ENCODE data around the gene GUCD1.
A peak's percentile ranks its signal among the peaks of the same experiment; 100 is the strongest.
"Not testable (repeated sequence)": the region's sequence is repeated elsewhere in the genome, so short reads cannot be mapped to it uniquely, and the experiment has no call there.

The GUCD1 gene

GRCh38 chr22:24595863-24596262, 40.9 kb upstream of the GUCD1 start:
- no peak overlapping the region for H3K4me3 ChIP-seq (ENCODE audit: low read length in 2 of 2)
- H3K4me1 ChIP-seq (ENCODE audit: control insufficient read depth in 2 of 2, insufficient read depth in 2 of 2, low read length in 2 of 2): peaks cover 11 to 17% of the 10 kb centered on the region in 2 donors
- no peaks in the 10 kb centered on the region for H3K36me3 ChIP-seq (ENCODE audit: control insufficient read depth in 2 of 2, insufficient read depth in 2 of 2, low read length in 2 of 2)
- no peak overlapping the region for H3K9ac ChIP-seq (ENCODE audit: low read depth in 1 of 2, low read length in 2 of 2)
- H3K9me3 ChIP-seq (ENCODE audit: control insufficient read depth in 2 of 2, low read length in 2 of 2): no peaks in the 10 kb centered on the region
- H3K27me3 ChIP-seq (ENCODE audit: control insufficient read depth in 2 of 2, insufficient read depth in 2 of 2, low read length in 2 of 2): no peaks in the 10 kb centered on the region
- no peak overlapping the region for H3K27ac ChIP-seq (ENCODE audit: low read depth in 2 of 2, low read length in 2 of 2)

DNA sequence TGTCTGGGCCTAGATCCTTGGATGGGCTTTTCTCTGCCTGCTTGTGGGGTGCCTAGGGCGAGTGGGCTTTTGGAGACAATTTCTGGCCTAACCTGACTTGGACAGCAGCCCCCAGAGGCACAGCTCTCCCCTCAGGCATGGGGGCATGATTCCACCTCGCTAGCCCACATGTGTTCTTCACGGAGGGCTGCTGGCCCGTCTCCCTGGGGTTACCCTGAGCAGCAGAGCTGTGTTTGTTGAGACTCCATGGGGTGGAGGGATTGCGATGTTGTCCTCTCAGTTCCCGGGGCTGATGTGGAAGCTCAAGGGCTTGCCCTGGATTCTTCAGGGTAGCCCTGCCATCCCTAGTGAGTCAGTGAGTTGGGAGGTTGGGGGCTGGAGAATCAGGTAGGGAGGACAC, 40.3 kb upstream of the GUCD1 start:
- Histone ChIP-seq H3K27ac (ENCODE audit: low read depth in 2 of 2, low read length in 2 of 2) (no peak overlapping the region), H3K27me3 (ENCODE audit: control insufficient read depth in 2 of 2, insufficient read depth in 2 of 2, low read length in 2 of 2) (no peaks in the 10 kb centered on the region), H3K4me3 (ENCODE audit: low read length in 2 of 2) (no peak overlapping the region), H3K36me3 (ENCODE audit: control insufficient read depth in 2 of 2, insufficient read depth in 2 of 2, low read length in 2 of 2) (no peaks in the 10 kb centered on the region), H3K9ac (ENCODE audit: low read depth in 1 of 2, low read length in 2 of 2) (no peak overlapping the region), H3K9me3 (ENCODE audit: control insufficient read depth in 2 of 2, low read length in 2 of 2) (no peaks in the 10 kb centered on the region), H3K4me1 (ENCODE audit: control insufficient read depth in 2 of 2, insufficient read depth in 2 of 2, low read length in 2 of 2) (peaks cover 11 to 14% of the 10 kb centered on the region in 2 donors)

- H3K4me3 ChIP-seq (ENCODE audit: low read length in 2 of 2): no peak overlapping the region
- peaks cover 11 to 14% of the 10 kb centered on the region in 2 donors for H3K4me1 ChIP-seq (ENCODE audit: control insufficient read depth in 2 of 2, insufficient read depth in 2 of 2, low read length in 2 of 2)
- no peaks in the 10 kb centered on the region for H3K9me3 ChIP-seq (ENCODE audit: control insufficient read depth in 2 of 2, low read length in 2 of 2)
- no peak overlapping the region for H3K27ac ChIP-seq (ENCODE audit: low read depth in 2 of 2, low read length in 2 of 2)
- no peaks in the 10 kb centered on the region for H3K27me3 ChIP-seq (ENCODE audit: control insufficient read depth in 2 of 2, insufficient read depth in 2 of 2, low read length in 2 of 2)
- no peak overlapping the region for H3K9ac ChIP-seq (ENCODE audit: low read depth in 1 of 2, low read length in 2 of 2)
- no peaks in the 10 kb centered on the region for H3K36me3 ChIP-seq (ENCODE audit: control insufficient read depth in 2 of 2, insufficient read depth in 2 of 2, low read length in 2 of 2)
Measured at GRCh38 chr22:24594569-24595120, 39.7 kb upstream of the GUCD1 start.

DNA sequence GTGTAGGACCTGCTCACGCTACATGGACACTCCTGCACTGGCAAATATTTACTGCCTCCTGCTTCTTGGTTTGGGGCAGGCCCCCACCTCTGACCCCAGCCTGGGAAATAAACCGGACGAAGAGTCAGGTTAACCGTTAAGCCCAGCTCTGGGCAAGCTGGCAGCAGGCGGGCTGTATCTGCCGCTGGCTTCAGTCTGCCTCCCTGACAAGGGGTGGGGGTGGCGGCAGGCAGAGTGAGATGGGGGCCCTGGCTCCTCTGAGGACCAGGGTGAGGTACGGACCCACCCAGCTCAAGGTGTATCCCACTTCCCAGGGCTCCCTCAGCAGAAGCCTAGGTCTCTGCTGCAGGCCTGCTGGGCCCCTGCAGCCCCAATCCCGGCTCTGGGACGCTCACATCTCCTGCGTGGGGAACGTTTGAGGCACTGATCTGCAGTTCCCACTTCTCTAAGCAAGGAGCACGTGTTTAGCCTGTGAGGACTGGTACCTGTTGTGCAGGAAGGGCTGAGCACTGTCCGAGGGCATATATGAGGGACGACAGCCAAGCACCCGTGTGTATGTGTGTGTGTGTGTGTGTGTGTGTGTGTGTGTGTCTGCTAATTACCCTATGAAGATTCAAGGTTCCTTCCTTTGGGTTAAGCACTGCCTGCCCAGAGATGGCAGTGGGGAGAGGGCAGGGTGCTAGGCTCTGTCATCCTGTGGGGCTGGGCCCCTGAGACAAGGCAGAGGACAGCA, 39.1 kb upstream of the GUCD1 start:
- no peak overlapping the region for H3K4me3 ChIP-seq (ENCODE audit: low read length in 2 of 2)
- no peaks in the 10 kb centered on the region for H3K27me3 ChIP-seq (ENCODE audit: control insufficient read depth in 2 of 2, insufficient read depth in 2 of 2, low read length in 2 of 2)
- no peaks in the 10 kb centered on the region for H3K9me3 ChIP-seq (ENCODE audit: control insufficient read depth in 2 of 2, low read length in 2 of 2)
- peak overlapping the region in 1 of 2 donors; percentile 74 for H3K9ac ChIP-seq (ENCODE audit: low read depth in 1 of 2, low read length in 2 of 2)
- no peaks in the 10 kb centered on the region for H3K36me3 ChIP-seq (ENCODE audit: control insufficient read depth in 2 of 2, insufficient read depth in 2 of 2, low read length in 2 of 2)
- peak overlapping the region in 1 of 2 donors; percentile 9 for H3K27ac ChIP-seq (ENCODE audit: low read depth in 2 of 2, low read length in 2 of 2)
- peaks cover 11 to 14% of the 10 kb centered on the region in 2 donors for H3K4me1 ChIP-seq (ENCODE audit: control insufficient read depth in 2 of 2, insufficient read depth in 2 of 2, low read length in 2 of 2)

DNA sequence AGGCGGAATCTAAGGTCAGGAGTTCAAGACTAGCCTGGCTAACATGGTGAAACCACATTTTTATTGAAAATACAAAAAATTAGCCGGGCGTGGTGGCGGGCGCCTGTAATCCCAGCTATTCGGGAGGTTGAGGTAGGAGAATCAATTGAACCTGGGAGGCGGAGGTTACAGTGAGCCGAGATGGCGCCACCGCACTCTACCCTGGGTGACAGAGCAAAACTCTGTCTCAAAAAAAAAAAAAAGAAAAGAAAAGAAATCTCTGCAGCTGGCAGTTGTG, 38.6 kb upstream of the GUCD1 start:
- H3K36me3 ChIP-seq (ENCODE audit: control insufficient read depth in 2 of 2, insufficient read depth in 2 of 2, low read length in 2 of 2); H3K9me3 ChIP-seq (ENCODE audit: control insufficient read depth in 2 of 2, low read length in 2 of 2); H3K27me3 ChIP-seq (ENCODE audit: control insufficient read depth in 2 of 2, insufficient read depth in 2 of 2, low read length in 2 of 2): not testable (repeated sequence)
- peak overlapping the region; percentile 65 to 74 for H3K9ac ChIP-seq (ENCODE audit: low read depth in 1 of 2, low read length in 2 of 2)
- peak overlapping the region; percentile 65 for H3K4me3 ChIP-seq (ENCODE audit: low read length in 2 of 2)
- H3K27ac ChIP-seq (ENCODE audit: low read depth in 2 of 2, low read length in 2 of 2): peak overlapping the region; percentile 71 to 85
- H3K4me1 ChIP-seq (ENCODE audit: control insufficient read depth in 2 of 2, insufficient read depth in 2 of 2, low read length in 2 of 2): peaks cover 11 to 14% of the 10 kb centered on the region in 2 donors

DNA sequence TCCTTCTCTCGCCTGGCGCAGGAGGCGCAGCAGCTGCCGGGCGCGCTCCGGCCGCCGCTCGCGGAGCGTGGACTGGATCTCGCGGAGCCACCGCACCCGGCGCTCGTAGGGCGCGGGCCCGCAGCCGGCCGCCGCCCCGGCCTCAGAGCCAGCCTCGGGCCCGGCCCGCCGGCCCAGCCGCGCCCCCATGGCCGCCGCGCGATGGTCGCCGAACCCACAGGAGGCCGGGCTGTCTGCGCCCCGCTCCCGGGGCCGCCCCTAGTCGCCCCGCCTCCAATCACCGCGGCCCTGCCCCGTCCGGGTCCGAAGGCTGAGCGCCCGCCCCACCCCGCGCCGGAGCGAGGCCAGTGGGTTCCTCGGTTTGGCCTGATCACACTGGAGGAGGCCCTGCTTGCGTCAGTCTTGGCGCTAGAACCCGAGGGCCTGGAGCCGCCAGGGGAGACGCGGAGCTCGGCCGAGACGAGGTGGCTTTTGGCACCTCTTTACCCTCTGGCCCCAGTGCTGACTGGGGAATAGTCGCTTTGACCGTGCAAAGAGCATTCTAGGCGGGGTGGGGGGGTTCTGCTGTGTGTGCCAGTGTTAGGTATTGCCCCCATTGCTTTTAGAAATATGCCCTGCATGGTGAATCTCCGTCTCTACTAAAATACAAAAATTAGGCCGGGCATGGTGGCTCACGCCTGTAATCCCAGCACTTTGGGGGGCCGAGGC, 38.1 kb upstream of the GUCD1 start, which contains the start of gene LRRC75B:
TSS of gene LRRC75B (minus strand) at position 223 of the 708 bp plus-strand sequence. CDS start at position 189, 34 bp downstream.
- Histone ChIP-seq H3K4me1 (ENCODE audit: control insufficient read depth in 2 of 2, insufficient read depth in 2 of 2, low read length in 2 of 2) (peaks cover 11 to 14% of the 10 kb centered on the region in 2 donors), H3K27ac (ENCODE audit: low read depth in 2 of 2, low read length in 2 of 2) (peak within 1 kb of the TSS; percentile 71 to 85), H3K4me3 (ENCODE audit: low read length in 2 of 2) (peak within 1 kb of the TSS; percentile 65 to 69), H3K36me3 (ENCODE audit: control insufficient read depth in 2 of 2, insufficient read depth in 2 of 2, low read length in 2 of 2) (peaks cover 3 to 5% of the 10 kb centered on the region in 2 donors), H3K9me3 (ENCODE audit: control insufficient read depth in 2 of 2, low read length in 2 of 2) (no peaks in the 10 kb centered on the region), H3K9ac (ENCODE audit: low read depth in 1 of 2, low read length in 2 of 2) (peak within 1 kb of the TSS; percentile 65 to 74), H3K27me3 (ENCODE audit: control insufficient read depth in 2 of 2, insufficient read depth in 2 of 2, low read length in 2 of 2) (no peaks in the 10 kb centered on the region)

GRCh38 chr22:24592058-24592850, 37.3 kb upstream of the GUCD1 start:
- H3K4me1 ChIP-seq (ENCODE audit: control insufficient read depth in 2 of 2, insufficient read depth in 2 of 2, low read length in 2 of 2): peaks cover 11 to 14% of the 10 kb centered on the region in 2 donors
- H3K4me3 ChIP-seq (ENCODE audit: low read length in 2 of 2): peak overlapping the region; percentile 65 to 69
- no peaks in the 10 kb centered on the region for H3K9me3 ChIP-seq (ENCODE audit: control insufficient read depth in 2 of 2, low read length in 2 of 2)
- peaks cover 5 to 11% of the 10 kb centered on the region in 2 donors for H3K36me3 ChIP-seq (ENCODE audit: control insufficient read depth in 2 of 2, insufficient read depth in 2 of 2, low read length in 2 of 2)
- H3K27ac ChIP-seq (ENCODE audit: low read depth in 2 of 2, low read length in 2 of 2): peak overlapping the region; percentile 71 to 72
- peak overlapping the region; percentile 60 to 74 for H3K9ac ChIP-seq (ENCODE audit: low read depth in 1 of 2, low read length in 2 of 2)
- no peaks in the 10 kb centered on the region for H3K27me3 ChIP-seq (ENCODE audit: control insufficient read depth in 2 of 2, insufficient read depth in 2 of 2, low read length in 2 of 2)

DNA sequence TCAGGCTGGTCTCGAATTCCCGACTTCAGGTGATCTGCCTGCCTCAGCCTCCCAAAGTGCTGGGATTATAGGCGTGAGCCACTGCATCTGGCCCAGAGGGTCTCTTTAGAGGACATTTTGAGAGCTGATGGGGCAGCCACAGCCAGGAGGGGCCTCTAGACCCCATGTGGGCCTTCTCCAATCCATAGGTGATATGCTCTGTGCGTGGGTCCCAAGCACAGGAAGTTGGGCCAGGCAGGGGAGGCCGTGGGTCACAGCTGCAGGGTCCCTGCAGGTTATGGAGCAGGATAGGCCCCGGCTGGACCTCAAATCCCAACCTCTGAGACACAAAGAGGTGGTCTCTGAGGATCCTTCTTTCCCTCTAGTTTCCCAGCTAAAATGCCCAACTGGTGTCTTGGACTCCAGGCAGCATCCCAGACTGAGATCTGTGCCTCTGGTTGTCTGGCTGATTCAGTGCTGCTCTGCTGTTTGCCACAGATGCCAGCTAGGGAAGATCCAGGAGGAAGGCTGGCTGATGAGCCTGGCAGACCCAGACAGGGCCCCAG, 36.4 kb upstream of the GUCD1 start:
- Histone ChIP-seq H3K27me3 (ENCODE audit: control insufficient read depth in 2 of 2, insufficient read depth in 2 of 2, low read length in 2 of 2) (no peaks in the 10 kb centered on the region), H3K36me3 (ENCODE audit: control insufficient read depth in 2 of 2, insufficient read depth in 2 of 2, low read length in 2 of 2) (peaks cover 5 to 14% of the 10 kb centered on the region in 2 donors), H3K9me3 (ENCODE audit: control insufficient read depth in 2 of 2, low read length in 2 of 2) (no peaks in the 10 kb centered on the region), H3K4me3 (ENCODE audit: low read length in 2 of 2) (no peak overlapping the region), H3K27ac (ENCODE audit: low read depth in 2 of 2, low read length in 2 of 2) (no peak overlapping the region), H3K4me1 (ENCODE audit: control insufficient read depth in 2 of 2, insufficient read depth in 2 of 2, low read length in 2 of 2) (peaks cover 11 to 14% of the 10 kb centered on the region in 2 donors), H3K9ac (ENCODE audit: low read depth in 1 of 2, low read length in 2 of 2) (no peak overlapping the region)

GRCh38 chr22:24590596-24591173, 35.7 kb upstream of the GUCD1 start:
- H3K27me3 ChIP-seq (ENCODE audit: control insufficient read depth in 2 of 2, insufficient read depth in 2 of 2, low read length in 2 of 2): no peaks in the 10 kb centered on the region
- peaks cover 11 to 14% of the 10 kb centered on the region in 2 donors for H3K4me1 ChIP-seq (ENCODE audit: control insufficient read depth in 2 of 2, insufficient read depth in 2 of 2, low read length in 2 of 2)
- peaks cover 5 to 17% of the 10 kb centered on the region in 2 donors for H3K36me3 ChIP-seq (ENCODE audit: control insufficient read depth in 2 of 2, insufficient read depth in 2 of 2, low read length in 2 of 2)
- no peak overlapping the region for H3K4me3 ChIP-seq (ENCODE audit: low read length in 2 of 2)
- H3K9ac ChIP-seq (ENCODE audit: low read depth in 1 of 2, low read length in 2 of 2): no peak overlapping the region
- H3K9me3 ChIP-seq (ENCODE audit: control insufficient read depth in 2 of 2, low read length in 2 of 2): no peaks in the 10 kb centered on the region
- H3K27ac ChIP-seq (ENCODE audit: low read depth in 2 of 2, low read length in 2 of 2): no peak overlapping the region

Data from mucosa of rectum (tissue), 2 donors.